MV-4-11 (cell line): Measurements from ENCODE around the gene ESYT3.
"Not testable (repeated sequence)": the region's sequence is repeated elsewhere in the genome, so short reads cannot be mapped to it uniquely, and the experiment has no call there.

ENCODE experiments used
- DNase-seq: peaks from one replicate; lab custom pipeline; 2025; lab: John Stamatoyannopoulos, UW

ESYT3 gene

DNA sequence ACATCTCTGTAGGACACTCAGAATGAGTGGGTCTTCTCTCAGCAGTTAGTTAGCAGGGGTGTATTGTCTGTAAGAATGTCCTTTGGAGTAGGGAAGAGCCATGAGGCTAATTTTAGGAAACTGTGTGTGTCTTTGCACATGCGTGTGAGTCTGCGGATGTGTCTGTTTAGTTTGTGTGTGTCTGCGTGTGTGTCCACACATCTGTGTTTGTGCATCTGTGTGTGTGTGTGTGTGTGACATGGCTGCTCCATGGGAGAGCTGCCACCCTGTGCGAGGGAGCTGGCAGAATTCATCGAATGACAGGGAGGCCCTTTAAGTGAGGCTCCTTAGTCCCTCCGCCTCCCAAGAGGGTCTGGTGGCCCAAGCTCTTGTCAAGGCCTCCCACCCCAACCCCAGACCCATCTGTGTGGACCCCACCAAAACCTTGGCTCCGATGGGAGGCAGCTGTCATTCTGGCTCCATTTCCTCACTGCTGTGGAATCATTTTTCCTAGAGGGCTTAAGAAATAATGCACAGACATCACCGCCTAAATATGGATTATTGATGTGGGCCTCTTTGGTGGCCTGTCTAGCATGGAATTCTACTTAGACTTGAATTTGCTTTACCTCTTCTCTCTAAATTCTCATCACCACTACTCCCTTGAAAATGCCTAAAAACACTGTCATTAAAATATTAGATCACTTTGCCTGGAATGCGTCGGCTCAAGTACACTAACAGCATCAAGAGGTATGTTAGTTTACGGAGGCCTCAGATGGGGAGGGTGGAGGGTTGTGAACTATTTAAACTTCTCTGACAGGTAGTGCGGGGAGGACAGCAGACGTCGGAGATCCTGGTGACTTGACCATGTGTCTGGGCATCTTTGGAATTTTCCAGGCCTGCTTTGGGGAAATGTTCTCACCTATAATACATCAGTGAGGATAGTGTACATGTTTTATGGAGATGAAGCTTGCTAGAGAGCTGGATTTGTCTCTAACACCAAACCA, 9.4 kb downstream of the ESYT3 start:
- no peak for DNase-seq

DNA sequence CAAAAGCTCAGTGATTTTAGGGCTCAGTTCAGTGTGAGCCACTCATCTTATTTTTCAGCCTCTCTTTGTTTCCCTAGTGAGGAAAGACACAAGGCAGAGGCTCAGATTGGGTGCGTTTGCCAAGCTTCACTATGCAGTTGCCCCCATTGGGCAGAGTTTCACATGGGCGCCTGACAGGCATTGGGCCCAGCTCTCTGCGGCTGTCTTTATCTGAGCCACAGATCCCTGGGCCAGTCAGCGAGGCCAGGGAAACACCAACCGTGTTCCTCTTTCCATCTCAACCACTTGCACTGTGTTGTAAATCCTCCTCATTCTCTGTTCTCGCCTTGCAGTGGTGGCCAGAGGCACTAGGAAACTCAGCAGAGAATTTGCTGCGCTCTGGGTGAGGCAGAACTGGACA, 10.8 kb downstream of the ESYT3 start:
- peak; percentile 89 for DNase-seq

DNA sequence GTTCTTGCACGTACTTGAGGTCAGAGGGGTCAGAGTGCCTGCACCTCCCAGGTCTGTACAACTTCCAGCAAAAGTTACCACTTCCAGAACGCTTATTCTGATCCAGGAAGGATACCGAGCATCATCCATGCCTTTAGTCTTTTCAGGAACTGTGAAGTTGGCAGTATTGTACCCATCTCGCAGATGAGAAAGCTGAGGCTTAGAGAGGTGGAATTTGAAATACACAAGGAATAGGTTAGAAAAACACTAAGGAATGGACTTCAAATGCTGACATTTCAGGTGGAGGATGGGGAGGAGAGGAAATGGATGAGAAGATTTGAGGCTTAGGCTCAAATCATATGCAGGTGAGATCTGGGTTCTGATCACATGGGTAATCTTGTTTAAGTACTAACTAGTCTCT, 11.2 kb downstream of the ESYT3 start:
- DNase-seq, result no peak

- no peak for DNase-seq
These were observed 14.2 kb downstream of the ESYT3 start for GRCh38 chr3:138448631-138449030.

- DNase-seq, result no peak
These were observed 15.1 kb downstream of the ESYT3 start for GRCh38 chr3:138449490-138449889.

- DNase-seq, result no peak
These were observed 15.8 kb downstream of the ESYT3 start for GRCh38 chr3:138450181-138450580.

GRCh38 chr3:138450704-138451424, 16.4 kb downstream of the ESYT3 start:
- DNase-seq, result no peak

- no peak for DNase-seq
These were observed 17.3 kb downstream of the ESYT3 start for GRCh38 chr3:138451595-138452162.

DNA sequence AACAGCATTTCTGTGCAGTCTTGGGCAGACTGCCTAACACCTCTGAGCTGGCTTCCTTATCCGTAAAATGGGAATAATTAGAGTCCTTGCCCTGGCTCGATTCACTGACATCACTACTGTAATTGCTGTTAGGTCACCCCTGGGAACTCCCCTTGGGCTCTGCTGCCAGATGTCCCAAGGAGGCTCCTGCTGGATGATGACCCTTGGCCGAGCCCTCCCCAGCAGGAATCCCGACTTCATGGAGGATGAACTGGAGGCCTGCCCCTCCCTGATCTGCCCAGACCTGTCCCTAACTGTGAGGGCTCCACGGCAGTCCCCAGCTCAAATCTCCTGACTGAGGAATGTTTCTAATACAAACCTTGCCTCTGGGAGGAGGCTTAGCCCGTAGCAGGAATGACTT, 18.0 kb downstream of the ESYT3 start:
- no peak for DNase-seq

GRCh38 chr3:138453940-138454339, 19.5 kb downstream of the ESYT3 start:
- DNase-seq, result not testable (repeated sequence)

DNA sequence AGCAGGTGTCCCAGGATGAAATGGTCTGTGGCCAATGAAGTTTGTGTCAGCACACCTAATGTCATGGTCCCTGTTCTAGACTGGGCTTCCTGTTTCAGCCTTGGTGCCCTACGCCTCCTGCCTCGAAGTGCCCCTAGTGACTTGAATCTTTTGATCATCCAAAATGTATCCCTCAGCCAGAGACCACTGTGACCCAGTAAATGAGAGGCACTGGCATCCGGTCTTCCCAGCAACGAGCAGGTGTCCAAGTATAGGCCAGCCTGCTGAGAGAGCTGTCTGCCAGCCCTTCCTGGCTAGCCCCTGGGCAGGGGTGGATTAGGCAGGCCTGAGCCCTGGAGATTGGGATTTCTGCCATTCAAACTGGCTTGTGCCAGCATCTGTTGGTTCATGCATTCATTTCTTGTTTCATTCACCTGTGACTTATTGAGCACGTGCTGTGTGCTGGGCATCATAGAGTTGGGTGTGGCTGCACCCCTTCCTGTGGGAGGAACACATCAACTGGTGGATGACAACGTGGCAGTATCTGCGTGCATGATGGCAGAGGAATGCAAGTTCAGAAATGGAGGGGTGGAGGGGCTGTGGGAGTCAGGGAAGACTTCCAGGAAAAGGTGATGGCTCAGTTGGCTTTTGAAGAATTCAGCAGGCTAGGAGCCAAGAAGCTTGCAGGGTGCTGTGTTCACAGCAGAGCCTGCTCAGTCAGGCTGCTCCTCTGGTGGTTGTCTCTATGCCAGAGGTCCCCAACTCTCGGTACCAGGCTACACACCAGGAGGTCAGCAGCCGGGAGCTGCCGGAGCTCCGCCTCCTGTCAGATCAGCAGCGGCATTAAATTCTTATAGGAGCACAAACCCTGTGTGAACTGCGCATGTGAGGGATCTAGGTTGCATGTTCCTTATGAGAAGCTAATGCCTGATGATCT, 21.6 kb downstream of the ESYT3 start:
- DNase-seq, result no peak

DNA sequence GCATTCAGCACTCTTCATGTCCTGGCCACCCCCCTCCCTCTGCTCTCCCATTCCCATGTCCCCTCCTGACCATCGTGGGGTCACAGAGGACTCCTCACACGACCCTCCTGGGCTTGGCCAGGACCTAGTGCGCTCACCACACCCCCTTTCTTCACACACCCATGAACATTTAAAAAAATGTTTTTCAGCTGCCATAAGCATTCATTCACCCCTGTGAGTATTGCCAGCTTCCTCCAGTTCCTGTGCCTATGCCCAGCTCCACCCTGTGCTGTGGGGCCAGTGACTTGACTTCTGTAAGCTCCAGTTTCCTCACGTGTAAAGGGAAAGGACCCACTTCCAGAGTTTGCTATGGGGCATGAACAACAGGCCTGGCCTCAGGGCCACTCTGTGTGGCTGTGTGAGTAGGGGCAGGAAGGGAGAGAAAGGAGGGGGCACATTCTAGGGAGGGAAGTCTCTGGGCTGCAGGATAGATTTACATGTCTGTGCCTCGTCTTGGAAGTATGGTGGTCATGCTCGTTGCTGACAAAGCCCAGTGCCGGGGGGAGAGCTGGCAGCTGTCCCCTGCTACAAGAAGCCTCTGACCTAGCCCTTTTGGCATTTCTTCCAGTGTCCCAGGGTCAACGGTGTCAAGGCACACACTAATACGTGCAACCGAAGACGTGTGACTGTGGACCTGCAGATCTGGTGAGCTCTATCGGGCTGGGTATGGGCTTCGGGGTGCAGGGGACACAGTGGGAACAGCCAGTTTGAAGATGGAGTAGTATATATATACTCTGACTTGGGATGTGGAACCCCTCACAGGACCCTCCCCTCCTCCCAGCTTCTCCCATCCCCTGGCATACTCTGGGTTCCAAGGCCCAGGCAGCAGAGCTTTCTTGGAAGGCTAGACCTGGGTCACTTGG, 22.8 kb downstream of the ESYT3 start:
- DNase-seq, result no peak

DNA sequence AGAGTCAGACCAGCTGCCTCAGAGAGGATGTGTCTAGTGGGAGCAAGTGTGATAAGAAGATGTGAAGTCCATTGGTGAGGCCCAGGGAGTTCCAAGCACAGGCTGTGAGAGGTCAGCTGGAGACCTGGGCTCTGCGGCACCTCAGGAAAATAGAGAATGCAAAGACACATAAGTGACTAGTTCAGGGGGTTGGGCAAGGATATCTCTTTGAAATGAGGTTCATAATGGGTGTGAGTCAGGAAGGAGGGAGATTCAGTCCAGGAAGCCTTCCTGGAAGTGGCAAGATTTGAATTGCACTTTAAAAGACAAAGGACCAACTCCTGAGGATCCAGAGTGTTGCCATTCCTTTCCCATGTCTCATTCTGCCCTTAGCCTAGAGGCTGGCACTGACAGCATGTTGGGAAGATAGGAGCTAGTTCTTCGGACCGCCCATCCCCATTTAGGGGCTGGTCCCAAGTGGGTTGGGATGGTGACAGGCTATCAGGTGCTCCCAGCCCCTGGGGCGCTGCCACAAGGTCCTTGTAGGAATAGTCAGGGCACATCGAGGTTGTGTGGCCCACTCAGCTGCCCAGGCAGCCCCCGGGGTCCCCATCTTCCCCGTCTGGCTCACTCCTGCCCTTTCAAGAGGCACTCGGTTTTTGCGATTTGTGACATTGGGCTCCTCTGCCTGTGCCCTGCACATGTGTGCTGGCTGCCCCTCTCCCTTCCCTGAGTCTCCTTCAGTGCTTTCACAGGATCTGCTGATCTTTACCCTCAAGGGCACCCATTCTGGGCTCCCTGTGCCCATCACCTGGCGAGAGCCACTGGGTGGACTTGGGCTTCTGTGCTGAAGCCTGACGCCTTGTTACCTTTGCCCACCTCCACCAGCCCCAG, 23.7 kb downstream of the ESYT3 start:
- no peak for DNase-seq

DNA sequence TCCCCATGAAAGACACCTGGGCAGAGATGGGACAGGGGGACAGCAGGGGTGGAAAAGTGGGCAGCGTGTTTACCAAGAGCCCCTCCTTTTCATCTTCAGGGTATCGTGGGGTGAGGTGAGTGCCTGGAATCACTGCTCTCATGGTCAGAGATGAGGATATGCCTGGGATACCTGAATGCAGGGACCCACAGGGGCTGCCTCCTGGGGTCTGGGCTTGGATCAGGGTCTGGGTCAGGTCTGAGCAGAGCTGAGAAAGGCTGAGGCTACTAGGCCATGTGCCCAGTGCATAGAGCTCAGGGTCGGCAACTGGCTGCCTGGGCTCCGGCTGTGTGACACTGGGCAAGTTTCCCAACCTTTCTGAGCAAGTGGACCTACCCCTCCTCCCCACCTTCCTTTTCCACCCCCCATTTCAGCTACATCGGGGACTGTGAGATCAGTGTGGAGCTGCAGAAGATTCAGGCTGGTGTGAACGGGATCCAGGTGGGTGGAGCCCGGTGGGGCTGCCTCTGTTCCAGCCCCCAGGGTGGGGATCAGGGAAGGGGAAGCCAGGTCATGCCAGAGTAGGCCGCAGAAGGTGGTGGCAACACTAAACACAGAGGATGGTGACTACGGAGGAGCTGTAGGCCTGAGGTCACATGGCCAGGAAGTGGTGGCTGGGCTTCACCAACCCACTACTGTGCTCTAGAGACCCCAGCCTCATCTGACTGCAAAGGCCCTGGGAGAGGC, 24.5 kb downstream of the ESYT3 start:
- DNase-seq, result no peak

DNA sequence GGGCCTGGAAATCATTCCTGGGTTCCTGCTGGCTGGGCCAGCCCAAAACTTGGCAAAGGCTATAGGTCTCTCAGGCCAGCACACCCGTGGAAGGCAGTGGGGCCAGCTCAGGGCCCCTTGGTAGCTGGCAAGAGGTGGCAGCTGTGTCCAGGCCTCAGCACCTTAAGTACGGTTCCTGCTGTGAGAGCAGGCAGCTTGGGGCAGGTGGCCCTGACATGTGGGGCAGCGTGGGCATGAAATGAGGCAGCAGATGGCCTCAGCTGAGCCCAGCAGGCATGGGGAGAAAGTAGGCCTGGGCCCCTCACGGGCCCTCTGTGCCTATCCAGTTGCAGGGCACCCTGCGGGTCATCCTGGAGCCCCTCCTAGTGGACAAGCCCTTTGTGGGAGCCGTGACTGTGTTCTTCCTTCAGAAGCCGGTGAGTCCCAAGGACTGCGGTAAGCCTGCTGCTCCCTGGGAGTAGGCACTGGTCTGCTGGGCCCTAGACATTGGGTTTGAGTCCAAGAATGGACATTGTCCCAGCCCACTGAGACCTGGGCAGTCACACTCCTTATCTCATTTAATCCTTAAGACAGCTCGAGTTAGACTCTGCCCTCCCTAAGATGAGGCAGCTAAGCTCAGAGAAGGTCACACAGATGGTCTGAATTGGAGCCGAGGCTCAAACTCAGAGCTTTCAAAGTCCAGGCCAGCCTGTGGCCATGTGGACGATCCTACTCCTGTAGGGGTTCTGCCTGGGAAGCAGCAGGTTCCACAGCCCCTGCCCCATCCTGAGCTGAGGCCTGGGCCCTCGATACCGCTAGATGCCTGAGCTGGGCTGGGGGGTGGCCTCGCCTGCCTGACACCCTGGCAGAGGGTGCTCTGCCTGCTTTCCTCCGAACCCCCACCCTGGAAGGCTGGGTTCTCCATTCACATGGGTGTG, 25.5 kb downstream of the ESYT3 start:
- DNase-seq, result no peak

DNA sequence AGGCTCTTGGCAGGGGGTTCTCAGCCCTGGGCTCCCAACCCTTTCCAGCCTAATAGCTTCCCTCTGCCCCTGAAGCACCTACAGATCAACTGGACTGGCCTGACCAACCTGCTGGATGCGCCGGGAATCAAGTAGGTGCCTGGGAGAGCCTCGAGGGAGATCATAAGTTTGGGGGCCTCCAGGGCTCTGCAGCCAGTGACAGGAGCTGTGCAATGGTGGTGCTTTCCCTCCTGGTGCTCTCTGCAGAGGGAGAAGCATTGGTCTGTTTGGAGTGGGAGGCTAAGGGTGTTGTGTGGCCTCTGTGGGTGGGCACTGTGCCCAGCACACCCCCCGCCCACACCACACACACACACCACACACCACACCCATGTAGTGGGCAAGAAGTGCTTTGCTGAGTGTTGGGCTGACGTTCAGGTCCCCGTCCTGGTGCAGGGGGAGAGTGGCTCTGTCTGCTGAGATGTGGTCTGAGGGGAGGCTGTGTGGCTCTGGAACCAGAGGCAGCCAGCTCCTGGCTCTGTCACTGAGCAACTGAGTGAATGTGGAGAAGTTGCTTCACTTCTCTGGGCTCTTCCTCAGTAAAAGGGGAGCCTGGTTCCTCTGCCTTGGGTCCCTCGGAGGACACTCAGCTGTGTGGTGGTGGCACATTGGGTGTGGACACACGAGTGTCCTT, 26.3 kb downstream of the ESYT3 start:
- DNase-seq, result no peak

- no peak for DNase-seq
These were observed 26.8 kb downstream of the ESYT3 start for GRCh38 chr3:138461246-138461645.
